ENCODE measurements around the gene KREMEN2. TPM values are rescaled to one million over a fixed set of nuclear protein-coding genes. Genes with fewer than 3 reads are reported as not detected.

Gene KREMEN2
- total RNA-seq, 4 donors from 2014 or later = not detected

- H3K4me1 ChIP-seq = no peaks in the 10 kb centered on the region
- WGBS, 2 donors (ENCODE audit: low coverage in 1 of 2) = 68% methylated on average over 5 of the region's 31 CpGs; no CpG with 5 or more reads in 1 of the 2 donors
- no peak overlapping the region for H3K4me3 ChIP-seq
- H3K36me3 ChIP-seq = peaks cover 0 to 16% of the 10 kb centered on the region in 2 donors
- TF ChIP-seq POLR2A (IDR thresholded peaks at IDR 0.05) (no peak), POLR2AphosphoS5 (IDR thresholded peaks at IDR 0.05) (no peak), EP300 (IDR thresholded peaks at IDR 0.05) (no peak)
- TF ChIP-seq, protein P1, sequence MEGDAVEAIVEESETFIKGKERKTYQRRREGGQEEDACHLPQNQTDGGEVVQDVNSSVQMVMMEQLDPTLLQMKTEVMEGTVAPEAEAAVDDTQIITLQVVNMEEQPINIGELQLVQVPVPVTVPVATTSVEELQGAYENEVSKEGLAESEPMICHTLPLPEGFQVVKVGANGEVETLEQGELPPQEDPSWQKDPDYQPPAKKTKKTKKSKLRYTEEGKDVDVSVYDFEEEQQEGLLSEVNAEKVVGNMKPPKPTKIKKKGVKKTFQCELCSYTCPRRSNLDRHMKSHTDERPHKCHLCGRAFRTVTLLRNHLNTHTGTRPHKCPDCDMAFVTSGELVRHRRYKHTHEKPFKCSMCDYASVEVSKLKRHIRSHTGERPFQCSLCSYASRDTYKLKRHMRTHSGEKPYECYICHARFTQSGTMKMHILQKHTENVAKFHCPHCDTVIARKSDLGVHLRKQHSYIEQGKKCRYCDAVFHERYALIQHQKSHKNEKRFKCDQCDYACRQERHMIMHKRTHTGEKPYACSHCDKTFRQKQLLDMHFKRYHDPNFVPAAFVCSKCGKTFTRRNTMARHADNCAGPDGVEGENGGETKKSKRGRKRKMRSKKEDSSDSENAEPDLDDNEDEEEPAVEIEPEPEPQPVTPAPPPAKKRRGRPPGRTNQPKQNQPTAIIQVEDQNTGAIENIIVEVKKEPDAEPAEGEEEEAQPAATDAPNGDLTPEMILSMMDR (IDR thresholded peaks at IDR 0.05) = no peak
- peaks cover 50% of the 10 kb centered on the region for H3K27me3 ChIP-seq
- no peaks in the 10 kb centered on the region for H3K9me3 ChIP-seq
- no peak for ATAC-seq
- H3K27ac ChIP-seq = no peak overlapping the region
Observed at GRCh38 chr16:2953706-2954627, 10.1 kb upstream of the KREMEN2 start.

GRCh38 chr16:2954656-2955381, 9.3 kb upstream of the KREMEN2 start:
- WGBS, 2 donors (ENCODE audit: low coverage in 1 of 2) = 20 to 40% methylated on average over 1 to 5 of the region's 26 CpGs
- TF ChIP-seq POLR2AphosphoS5 (IDR thresholded peaks at IDR 0.05) = no peak
- no peak for TF ChIP-seq EP300 (IDR thresholded peaks at IDR 0.05)
- TF ChIP-seq, protein P1 (IDR thresholded peaks at IDR 0.05) = no peak
- no peak for TF ChIP-seq POLR2A (IDR thresholded peaks at IDR 0.05)
- no peak for ATAC-seq
- H3K4me1 ChIP-seq = no peaks in the 10 kb centered on the region
- peaks cover 58% of the 10 kb centered on the region for H3K27me3 ChIP-seq
- H3K9me3 ChIP-seq = no peaks in the 10 kb centered on the region
- no peak overlapping the region for H3K4me3 ChIP-seq
- H3K36me3 ChIP-seq = peaks cover 0 to 8% of the 10 kb centered on the region in 2 donors
- H3K27ac ChIP-seq = no peak overlapping the region

DNA sequence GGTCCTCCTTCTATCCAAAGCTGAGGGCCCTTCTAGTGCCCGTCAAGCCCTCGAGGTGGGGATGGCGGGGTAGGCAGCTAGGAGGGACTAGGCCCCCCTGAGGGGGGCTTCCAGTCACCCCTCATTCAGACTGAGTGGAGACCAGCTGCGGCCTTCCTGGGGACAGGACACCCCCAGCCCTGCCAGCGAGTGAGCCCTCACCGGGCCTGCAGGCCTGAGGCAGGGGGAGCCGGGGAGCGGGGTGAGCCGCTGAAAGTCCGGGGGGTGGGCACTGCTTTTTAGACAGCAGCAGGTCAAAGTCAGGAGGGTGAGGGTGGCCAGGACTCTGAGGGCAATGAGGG, 8.7 kb upstream of the KREMEN2 start:
- no peak for ATAC-seq
- TF ChIP-seq POLR2AphosphoS5 (IDR thresholded peaks at IDR 0.05) (no peak), POLR2A (IDR thresholded peaks at IDR 0.05) (no peak), EP300 (IDR thresholded peaks at IDR 0.05) (no peak)
- TF ChIP-seq, protein P1 (IDR thresholded peaks at IDR 0.05) = no peak
- WGBS, 2 donors (ENCODE audit: low coverage in 1 of 2) = no CpG with 5 or more reads among the region's 10 CpGs

DNA sequence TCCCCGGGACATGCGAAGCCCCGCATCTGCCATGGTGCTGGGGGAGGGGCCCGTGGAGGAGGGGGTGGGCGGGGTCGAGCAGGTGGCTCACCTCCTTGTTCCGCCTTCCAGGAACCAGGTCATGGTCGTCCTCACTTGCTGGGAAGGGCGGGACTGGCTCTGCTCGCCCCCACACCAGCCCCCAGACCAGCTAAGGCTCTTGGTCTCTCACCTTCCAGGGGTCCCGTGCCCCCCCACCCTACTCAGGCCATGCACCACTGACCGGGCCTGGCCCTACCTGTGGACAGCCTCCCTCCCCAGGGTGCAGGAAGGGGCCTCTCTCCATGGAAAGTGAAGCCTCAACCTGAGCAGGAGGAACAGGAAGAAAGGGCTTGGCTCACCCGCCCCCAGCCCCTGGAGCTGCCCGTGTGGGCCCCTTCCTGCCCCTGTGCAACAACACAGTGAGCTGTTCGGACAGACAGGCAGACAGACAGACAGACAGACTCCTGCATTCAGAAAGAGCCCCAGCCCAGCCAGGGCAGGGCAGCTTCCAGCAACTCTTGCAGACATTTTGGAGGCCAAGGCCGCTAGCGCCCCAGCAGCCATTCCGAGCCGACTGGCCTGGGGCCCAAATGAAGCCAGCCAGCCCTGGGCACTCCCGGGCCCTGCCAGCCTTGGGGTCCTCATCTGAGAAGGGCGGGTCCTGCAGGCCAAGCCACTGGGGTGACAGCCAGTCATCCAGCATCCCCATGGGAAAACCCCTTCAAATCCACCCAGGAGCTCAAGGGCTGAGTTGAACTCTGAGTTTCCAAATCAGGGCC, 8.1 kb upstream of the KREMEN2 start:
- 10% methylated on average over 2 of the region's 21 CpGs; no CpG with 5 or more reads in 1 of the 2 donors for WGBS, 2 donors (ENCODE audit: low coverage in 1 of 2)
- no peak for ATAC-seq
- TF ChIP-seq EP300 (IDR thresholded peaks at IDR 0.05) (no peak), POLR2A (IDR thresholded peaks at IDR 0.05) (no peak), POLR2AphosphoS5 (IDR thresholded peaks at IDR 0.05) (no peak)
- TF ChIP-seq, protein P1 (IDR thresholded peaks at IDR 0.05) = no peak
- Histone ChIP-seq H3K36me3 (no peaks in the 10 kb centered on the region), H3K4me3 (no peak overlapping the region), H3K27ac (no peak overlapping the region), H3K9me3 (no peaks in the 10 kb centered on the region), H3K27me3 (peaks cover 70% of the 10 kb centered on the region), H3K4me1 (no peaks in the 10 kb centered on the region)

More for the DNA sequence above, 8.7 kb upstream of the KREMEN2 start:
- H3K4me1 ChIP-seq = no peaks in the 10 kb centered on the region
- H3K9me3 ChIP-seq = no peaks in the 10 kb centered on the region
- no peak overlapping the region for H3K4me3 ChIP-seq
- peaks cover 0 to 2% of the 10 kb centered on the region in 2 donors for H3K36me3 ChIP-seq
- H3K27me3 ChIP-seq = peaks cover 64% of the 10 kb centered on the region
- H3K27ac ChIP-seq = no peak overlapping the region
